H1 (cell line): ENCODE data around the gene ADAMTS16. TPM values are rescaled to one million over a fixed set of nuclear protein-coding genes. Genes with fewer than 3 reads are reported as not detected.

ENCODE experiments used
- CEBPB ChIP-seq: IDR thresholded peaks from 2 replicates; pipeline ENCODE4 v1.6.1; 2012; ENCODE audit warnings: low read depth, low read length
- CHD1 ChIP-seq: IDR thresholded peaks from 2 replicates; pipeline ENCODE4 v1.6.1; 2012; ENCODE audit warnings: low read depth, low read length, improper control_type of control experiment
- CTBP2 ChIP-seq: IDR thresholded peaks from 2 replicates; pipeline ENCODE4 v1.7.0; 2011; ENCODE audit warnings: borderline replicate concordance, mild to moderate bottlenecking, moderate library complexity, mixed read lengths, low read length; ENCODE audit not compliant: insufficient read depth, insufficient read length
- JUND ChIP-seq: IDR thresholded peaks from 2 replicates; pipeline ENCODE4 v1.6.1; 2011; ENCODE audit warnings: mild to moderate bottlenecking, improper control_type of control experiment, low read length
- KDM5A ChIP-seq: fragments of 200-600 bp; IDR thresholded peaks from 2 replicates; pipeline ENCODE4 v1.7.1; 2012; ENCODE audit warnings: mild to moderate bottlenecking, low read length, inconsistent platforms, mixed read lengths
- SP1 ChIP-seq: IDR thresholded peaks from 2 replicates; pipeline ENCODE4 v1.6.1; 2011; ENCODE audit warnings: low read depth, low read length
- TAF1 ChIP-seq: IDR thresholded peaks from 2 replicates; pipeline ENCODE4 v1.6.1; 2011; ENCODE audit warnings: mild to moderate bottlenecking, low read depth, low read length
- polyA plus RNA-seq, 7 experiments: library from polyadenylated mRNA; depleted of rRNA in 3 of 7; stranded (reverse) in 5 of 7; unstranded in 2 of 7; fragments of >200 nt in 5 of 7; fragments of 200-250 nt in 2 of 7; gene quantifications; 1 replicate in 5 of 7; 2 replicates in 1 of 7; 4 replicates in 1 of 7; pipeline versions ENCODE4 v1.2.1 to v1.2.3, GENCODE V29; 2011 to 2013; ENCODE audit warnings: missing spikeins in 2 of 7, mixed read lengths in 2 of 7
- total RNA-seq: library from RNA; stranded (reverse); fragmentation: NEBNext Ultra II Directional; extraction: Animal tissue kit (Norgen Biotek cat#: 25700); gene quantifications from 2 replicates; pipeline ENCODE4 v1.2.1, GENCODE V29; 2021

The ADAMTS16 gene
- total and polyA plus RNA-seq, 2 of the 8 experiments (the other 6 are each of a cell fraction or from before 2014, with no cell fraction given) = 3.7 to 16.0 TPM

DNA sequence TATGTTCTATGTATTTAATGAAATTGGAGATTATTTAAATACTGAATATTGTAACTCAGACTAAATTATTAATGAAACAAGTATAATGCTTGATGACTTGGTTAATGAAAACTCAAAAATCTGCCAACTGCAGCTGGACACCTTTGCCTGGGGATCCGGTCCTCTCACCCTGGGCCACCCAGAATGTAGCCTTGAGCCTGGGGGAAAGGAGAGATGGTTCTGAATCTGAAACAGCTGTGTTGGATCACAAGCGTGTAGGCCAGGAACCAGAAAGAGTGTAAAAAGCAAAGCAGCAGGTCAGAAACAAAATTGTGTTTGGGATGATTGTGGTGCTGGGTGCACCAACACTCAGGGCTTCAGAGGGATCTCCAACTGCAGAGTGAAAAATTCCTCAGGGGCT, 38.5 kb downstream of the ADAMTS16 start (continued):
- TF ChIP-seq TAF1 = no peak
- no peak for TF ChIP-seq JUND
- TF ChIP-seq CTBP2 = no peak
- no peak for TF ChIP-seq CHD1
- no peak for TF ChIP-seq KDM5A
- no peak for TF ChIP-seq CEBPB
- TF ChIP-seq SP1 = no peak
